ENCODE data around the gene RARG.

The RARG gene

DNA sequence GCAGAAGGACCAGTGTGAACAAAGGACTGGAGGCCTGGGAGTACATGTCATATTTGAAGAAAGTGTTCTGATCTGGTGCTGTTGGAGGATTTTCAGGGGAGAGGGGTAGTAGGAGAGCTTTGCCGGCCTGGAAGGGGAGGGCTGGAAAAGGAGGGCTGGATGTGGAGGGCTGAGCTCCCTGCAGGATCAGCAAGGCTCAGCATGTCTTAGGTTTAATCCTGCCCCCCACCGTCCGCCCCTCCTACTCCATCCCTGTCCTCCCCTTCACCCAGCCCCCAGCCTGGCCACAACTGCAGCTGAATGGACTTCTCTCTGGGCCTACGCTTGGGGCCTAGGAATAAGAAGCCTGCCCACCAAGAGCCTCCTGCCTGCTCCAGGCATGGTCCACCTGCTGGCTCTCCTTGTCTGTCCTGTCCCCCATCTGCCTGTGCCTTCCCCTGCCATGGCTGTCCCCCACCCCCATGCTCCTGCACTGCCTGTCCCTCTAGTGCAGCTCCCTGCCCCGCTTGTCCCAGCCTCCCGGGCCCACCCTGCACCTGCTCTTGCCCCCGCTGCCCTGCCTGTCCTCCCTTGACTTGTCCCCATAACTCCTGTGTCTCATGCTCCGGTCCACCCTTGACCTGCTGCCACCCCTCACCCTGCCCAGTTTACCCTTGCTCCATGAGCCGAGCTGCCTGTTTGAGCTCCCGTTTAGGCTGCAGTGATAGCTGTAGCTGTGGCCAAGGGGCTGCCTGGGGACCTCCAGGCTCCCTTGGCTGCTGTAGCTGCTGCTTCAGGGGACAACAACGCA lies 9.8 kb upstream of the RARG start:
- DNase-seq: no peak

DNA sequence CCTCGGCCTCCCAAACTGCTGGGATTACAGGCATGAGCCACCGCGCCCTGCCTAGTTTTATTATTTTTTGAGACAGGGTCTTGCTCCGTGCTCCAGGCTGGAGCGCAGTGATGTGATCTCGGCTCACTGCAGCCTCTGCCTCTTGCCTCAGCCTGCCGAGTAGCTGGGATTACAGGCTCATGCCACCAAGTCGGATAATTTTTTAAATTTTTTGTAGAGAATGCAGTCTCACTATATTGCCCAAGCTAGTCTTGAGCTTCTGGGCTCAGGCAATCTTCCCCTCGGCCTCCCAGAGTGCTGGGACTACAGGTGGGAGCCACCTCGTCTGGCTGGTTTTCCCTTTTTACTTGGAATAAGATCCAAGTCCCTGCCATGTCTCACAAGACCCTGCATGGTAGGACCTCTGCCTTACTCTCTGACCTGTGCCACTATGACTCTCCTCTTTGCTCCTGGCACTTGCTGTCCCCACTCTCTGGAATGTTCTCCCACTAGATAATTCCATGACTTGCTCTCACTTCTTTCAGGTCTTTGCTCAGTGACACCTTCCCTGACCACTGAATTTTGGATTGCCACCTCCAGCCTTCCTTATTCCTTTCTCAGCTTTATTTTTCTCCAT lies 7.7 kb upstream of the RARG start:
- no peak for DNase-seq

DNA sequence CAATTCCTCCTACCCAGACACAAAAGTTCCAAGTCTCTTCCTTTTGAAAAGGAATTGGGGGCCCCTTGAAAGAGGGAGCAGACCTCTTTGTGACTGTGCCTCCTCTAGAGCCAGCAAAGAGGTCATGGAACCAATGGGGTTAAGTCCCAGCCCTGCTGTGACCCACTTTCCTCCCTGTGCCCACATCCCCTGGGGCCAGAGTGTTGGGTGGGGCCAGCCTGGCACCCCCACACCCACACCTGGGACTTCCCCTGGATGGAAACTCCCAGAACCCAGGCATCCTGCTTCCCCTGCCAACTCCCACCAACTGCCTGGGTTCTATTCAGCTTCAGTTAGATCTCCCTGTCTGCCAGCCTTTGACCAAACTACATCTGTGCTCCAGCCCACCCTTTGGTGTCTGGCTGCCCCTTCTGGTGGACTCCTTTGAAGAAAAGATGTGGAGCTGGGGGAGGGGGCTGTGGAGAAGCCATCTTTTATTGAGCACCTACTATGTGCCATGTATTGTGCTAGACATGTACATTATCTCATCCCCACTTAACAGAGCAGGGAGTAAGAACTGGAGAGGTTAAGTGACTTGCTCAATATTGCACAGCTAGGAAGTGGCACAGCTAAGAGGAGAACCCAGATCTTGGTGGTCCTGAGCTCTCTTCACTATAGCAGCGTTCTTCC lies 4.6 kb upstream of the RARG start:
- no peak for DNase-seq

DNA sequence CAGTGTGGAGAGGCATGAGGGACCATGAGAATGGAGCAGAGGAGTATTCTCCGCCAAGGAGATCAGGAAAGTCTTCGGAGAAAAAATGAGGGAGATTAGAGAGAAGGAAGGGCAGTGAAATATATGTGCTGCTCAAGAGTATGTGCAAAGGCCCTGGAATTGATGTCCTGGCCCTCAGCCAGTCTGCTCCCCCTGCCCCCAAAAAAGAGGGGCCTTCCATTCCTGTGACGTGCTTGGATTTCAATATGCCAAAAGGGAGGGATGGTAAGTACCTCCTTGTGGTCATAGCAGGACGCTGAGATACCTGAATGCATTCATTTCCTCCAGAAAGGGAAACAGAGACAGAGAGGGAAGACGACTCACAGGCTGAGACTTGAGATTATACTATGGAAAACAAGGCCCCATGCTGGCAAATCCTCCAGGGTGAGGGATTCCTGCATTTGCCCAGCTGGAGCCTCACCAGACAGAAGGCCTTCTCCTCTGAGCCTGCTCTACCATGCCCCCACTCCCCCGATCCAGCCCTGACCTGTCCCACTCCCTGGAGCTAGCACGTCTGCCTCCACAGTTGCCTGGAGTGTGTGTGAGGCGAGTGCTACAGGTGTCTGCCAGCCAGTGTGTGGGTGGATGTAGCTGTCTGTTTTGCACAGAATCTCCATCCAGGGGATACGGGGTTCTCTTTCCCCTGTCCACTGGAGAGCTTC lies 3.9 kb upstream of the RARG start:
- no peak for DNase-seq

DNA sequence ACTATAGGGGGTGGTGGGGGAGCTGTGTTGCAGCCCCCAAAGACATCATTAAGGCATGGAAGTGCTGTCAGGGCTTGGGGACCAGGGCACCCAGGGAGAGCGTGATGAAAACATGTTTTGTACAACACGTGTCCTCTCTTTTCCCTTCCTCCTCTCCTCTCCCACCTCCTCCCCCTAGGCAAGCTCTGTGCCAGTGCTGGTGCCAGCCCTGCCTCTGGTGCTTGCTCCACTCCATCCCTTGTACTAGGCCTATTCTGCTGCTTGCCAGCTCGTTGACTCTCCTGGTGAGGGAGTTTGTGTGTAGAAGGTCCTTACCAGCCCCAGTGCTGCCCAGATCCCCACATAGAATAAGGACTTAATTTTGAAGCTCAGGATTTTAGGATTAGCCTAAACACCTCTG lies 3.2 kb upstream of the RARG start:
- no peak for DNase-seq

DNA sequence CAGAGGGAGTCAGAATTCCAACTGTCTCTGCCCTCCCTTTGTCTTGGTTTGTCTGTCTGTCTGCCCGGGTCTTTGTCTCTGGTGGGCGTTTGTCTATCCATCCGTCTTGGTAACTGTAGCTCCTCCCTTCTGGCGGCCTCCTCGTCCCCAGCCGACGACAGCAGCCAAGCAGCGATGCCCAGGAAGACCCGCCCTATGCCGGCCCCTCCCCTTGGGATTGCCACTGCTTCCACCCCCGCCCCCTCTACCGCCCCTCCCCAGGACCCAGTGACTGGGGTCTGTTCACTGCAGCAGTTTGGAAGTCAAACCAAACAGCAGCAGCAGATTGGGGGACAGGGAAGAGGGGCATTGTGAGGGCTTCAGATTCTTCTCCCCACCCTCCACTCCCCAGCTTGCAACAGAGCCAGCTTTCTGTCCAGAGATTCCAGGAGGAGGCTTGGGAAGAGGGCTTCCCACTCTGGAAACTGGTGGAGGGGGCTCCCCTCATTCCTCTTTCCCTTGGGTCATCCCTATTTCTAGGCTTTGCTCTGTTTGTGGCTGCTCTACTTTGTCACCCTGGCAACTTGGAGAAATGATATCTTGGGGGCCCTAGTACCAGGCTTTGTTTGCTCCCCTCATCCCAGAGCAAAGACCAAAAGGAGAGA lies 2.4 kb upstream of the RARG start:
- no peak for DNase-seq

DNA sequence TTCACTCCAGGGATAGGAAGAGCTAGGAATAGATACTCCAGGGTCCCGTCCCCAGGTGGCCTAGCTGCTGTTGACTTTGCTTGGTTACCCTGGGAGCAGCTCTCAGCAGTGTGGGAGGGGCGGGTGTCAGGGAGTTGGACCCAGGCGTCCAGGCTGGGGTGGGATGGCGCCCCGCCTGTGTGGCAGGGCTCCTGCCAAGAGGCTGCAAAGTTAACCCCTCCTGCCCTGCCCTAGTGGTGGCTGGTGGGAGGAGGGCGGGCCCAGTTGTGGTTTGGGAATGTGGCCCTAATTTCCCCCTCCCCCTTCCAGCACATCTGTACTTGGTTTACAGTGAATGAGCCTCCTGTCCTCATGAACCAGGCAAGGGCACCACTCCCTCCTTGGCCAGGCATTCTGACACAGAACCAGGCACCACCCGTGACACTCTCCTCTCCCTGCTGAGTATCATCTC lies 1.7 kb upstream of the RARG start:
- DNase-seq: no peak

DNA sequence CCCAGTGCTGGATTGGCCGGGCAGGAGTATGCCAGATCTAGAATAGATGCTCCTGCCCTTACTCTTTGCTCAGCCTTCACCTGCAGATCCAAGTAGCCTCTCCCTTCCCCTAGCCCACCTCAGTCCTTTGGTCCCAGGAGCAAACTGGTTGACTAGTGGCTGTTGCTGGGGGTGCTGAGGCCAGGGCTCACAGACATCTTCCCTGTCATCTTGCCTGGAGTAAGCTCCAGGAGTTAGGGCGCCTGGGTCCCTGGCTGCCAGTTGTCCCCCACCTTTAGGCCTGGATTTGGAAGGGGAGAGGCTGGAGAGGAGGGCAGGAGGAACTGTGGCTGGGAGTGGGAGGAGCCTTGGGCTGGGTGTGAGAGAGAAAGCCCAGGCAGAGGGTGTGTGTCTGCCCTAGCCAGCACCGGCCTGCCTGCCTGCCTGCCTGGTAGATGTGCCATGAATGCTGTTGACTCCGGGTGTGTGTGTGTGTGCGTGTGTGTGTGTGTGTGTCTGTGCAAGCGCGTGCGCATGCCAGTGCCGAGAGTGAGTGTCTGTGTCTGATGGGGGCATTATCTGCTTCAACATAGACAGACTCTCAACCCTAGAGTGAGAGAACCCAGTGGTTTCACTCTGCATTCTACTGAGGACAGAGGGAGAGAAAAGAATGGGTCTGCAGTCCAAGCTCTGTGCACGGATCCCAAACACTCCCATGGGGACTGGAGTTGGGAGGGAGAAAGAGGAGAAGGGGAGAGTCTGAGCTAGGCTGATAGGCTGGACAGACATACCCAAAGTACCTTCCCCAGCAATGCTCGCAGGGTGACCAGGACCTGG lies 845 bp upstream of the RARG start:
- DNase-seq: no peak

DNA sequence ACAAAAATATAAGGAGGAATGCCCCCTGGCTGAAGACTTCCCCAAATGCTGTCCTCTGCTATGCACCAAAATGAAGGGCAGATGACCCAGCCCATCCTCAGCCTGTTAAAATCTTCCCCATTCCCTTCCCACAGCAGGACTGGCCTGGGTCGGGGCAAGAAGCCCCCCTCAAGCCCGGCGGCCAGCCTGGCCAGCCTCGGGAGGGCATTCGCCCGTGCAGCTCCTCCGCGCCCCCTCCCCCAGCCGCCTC lies 413 bp downstream of the RARG start:
- DNase-seq: no peak

DNA sequence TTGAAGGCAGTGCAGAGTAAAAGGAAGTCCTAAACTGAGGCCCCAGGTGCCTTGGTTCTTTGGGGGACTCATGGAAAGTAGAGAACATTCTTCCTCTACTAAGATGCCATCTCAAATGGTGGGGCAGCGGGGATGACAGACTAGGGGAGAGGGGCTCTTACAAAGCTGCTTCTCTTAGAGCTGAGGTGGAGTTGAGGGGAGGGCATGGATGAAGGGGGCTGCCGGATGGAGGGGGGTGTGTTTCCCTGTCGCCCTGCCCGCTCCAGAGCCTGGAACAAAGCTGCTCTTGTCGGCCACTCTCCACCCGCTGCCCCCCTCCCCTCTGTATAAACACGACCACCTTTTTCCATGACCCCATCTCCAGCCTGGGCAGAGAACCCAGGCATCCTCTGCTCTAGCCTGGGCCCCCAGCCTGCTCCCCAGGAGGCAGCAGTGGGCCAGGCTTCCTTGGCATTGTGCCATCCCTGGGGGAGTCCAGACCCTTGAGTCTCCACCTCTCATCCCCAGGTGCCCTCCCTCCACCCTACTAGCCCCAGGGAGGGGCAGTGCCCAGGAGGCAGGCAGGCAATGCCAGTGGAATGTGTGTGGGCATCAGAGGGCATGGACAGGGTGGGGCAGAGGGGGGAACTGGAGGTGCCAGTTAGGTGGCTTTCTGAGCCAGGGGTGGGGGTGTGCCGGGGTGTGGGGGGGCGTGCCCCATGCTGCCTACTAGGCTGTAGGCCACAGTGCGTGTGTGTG lies 1.7 kb downstream of the RARG start:
- DNase-seq: no peak

DNA sequence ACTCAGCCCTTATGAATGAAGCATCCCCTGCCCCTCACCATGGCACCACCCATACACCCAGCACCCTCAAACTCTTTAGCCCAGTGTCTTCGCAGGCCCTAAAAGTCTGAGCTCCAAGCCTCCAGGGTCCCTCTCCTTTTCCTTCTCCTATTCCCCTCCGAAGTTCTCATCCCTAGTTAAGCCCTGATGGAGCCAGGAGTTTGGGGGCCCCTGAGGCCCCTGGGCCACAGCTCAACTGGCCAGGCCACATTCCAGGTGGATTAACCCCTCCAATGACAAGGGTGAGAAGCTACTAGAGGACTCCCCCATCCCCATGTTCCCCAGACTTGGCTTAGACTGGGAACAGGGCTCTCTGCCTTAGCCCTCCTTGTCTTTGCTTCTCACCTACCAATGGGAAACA lies 2.6 kb downstream of the RARG start:
- DNase-seq: no peak

DNA sequence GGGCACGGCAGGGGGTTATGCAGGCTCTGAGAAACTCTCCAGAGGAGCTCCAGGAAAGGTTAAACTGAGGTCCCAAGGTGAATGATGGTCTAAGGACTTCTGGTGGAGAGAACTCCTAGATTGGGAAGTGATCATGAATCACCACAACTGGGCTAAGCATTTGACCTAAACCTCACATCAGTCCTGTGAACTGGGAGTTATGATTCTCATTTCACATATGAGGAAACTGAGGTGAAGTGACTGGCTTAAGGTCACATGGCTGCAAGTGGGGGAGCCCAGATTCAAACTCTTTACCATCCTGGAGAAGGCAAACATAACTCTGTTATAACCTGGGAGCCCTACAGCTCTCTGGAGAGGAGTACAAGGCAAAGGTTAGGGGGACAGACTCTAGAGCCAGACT lies 4.2 kb downstream of the RARG start:
- no peak for DNase-seq

DNA sequence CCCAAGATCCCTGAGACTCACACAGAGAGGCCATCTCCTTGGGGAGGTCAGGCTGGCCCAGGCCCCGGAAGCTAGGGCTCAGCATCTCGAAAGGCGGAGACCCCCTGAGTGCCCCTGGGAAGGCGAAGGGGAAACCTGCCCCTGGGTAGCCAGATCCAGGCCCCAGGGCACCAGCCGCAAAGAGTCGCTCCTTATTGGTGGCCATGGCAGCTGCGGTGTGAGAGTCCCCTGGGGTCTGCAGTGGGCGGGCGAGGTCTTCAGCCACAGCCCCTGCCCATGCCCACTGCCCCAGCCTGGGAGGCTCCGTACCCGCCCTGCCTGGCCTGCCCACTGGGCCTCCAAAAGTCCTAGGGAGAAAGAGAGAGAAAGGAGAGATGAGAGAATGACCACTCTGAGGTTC lies 4.7 kb downstream of the RARG start:
- no peak for DNase-seq

DNA sequence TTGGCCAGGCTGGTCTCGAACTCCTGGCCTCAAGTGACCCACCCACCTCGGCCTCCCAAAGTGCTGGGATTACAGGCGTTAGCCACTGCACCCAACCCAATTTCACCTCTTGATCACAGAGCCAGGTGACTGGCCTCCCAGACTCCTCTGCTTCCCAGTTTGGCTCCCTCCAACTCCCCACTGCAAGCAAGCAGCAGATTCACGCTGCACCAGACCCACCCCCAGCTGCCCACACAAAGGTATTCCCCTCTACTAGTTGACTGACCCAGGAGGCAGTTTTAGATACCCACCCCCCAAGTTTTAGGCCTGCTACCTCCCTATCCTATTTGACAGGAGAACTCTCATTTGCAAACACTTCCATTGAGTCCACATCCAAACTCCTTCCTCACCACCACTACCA lies 5.2 kb downstream of the RARG start:
- DNase-seq: no peak

DNA sequence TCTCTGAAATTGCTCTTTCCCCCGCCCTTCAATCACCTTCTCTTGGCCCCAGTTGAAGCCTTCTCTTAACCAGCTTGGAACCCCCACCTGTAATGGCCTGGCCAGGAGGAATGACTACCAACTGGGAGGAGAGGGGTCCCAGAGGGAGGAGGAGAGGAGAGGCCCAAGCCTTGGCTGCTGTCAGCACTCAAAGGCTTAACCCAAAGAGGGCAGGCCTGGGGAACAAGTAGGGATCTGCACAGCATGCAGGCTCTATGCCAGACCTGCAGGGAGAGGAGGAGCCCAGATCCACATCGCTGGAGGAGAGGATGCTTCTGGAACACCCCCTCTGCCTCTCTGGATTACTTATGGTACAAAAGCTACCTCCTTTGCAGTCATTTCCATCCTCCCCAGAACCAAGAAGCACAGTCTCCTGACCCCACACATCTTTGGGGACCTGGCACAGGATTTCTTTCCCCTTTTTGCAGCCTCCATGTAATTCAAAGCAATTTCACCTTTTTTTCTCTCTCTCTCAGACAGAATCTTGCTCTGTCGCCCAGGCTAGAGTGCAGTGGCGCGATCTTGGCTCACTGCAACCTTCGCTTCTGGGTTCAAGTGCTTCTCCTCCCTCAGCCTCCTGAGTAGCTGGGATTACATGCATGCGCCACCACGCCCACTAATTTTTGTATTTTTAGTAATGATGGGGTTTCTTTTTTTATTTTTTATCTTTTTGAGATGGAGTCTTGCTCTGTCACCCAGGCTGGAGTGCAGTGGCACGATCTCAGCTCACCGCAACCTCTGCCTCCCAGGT lies 6.2 kb downstream of the RARG start:
- no peak for DNase-seq

DNA sequence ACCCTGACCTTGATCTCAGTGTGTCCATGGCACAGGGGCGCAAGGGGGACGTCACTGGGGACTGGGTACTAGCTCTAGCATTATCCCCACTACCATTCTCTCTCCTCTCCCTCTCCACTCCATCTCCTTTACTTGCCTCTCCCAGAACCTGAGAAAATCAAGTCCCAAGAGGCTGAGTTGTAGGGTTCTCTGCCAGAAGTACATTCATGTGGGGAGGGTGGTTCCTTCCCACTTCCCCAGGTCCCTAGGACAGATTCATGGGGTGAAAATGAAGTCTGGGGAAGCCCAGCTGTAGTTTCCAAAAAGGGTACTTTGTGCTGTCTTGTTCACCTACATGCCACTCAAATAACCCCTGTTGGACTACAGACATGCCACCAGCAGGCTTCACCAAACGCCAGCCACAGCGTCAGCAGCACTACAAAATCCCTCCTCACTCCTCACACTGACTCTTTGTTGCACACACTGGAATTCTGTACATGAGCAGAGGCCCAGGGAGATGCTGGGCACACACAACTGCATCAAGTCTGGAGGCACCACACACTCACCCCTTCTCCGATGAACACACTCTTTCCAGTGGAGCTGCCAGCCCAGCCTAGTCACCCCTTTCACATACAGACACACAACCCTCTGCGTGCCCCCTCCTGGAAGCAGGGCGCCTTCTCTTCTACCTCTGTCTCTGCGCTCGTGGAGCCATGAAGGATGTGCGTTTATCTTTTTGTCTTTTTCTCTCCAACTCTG lies 6.9 kb downstream of the RARG start:
- no peak for DNase-seq

DNA sequence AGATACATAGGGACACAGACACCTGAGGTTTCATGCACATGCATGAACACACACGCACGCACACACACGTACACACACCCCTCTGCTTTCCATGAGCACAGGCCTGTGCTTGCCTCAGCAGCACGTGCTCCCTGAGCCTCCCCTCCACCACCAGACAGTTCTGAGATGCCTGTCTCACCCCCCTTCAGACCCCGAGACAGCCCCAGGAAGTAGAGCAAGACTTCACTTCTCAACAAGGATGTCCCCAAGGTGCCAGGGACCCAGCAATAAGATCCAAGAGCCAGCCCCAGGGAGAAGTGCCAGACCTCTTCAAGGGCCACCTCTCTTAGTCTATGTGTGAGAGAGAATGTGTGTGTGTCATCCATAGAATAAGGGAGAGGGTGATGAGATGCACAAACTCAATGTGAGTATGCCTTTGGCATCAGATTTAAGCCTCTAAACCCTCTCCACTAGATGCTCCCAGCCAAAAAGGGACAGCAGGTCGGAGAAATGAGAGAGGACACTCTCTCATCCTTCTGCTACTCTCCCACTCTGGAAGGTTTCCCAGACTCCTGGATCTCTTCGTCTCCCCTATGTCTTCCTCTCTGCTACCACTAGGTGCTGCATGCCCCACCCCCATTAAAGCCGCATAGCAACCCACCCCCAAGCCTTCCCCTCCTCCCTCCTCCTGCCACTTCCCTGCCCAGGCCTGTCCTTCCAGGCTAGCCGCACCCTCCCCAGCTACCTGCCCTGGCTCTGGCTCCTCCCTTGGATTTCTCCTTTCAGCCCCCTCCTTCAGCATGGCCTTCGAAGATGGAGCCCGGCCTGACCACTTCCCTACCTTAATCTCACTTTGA lies 7.7 kb downstream of the RARG start:
- peak; percentile 12 for DNase-seq

DNA sequence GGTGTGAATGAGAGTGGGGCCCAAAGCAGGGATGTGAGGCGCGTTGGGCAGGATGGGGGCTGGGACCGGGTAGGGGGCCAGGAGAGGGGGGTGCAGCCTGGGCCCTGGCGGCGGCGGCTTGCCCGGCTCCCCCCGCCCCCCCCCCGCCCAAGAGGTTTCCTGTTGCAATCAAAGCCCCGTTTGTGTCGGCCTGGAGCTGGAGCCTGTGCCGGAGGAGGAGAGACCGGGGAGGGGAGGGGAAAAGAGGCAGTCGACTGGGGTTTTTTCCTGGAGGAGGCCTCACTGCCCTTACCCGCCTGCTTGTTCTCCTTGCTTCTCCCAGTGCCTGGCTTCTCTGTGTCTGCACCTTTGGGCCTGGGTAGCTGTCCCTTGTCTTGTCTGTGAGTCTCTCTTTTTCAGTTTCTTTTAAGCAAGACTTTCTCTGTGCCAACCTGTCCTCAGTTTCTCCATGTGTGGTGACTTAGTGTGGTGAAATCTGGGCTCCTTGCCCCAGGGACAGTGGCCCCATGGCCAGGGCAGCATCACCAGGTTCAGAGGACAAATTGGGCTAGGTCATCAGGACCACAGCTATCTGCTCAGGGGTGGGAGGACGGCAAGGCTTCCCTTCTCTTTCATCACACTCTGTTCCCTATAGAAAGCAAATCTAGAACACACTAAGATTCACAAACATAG lies 8.5 kb downstream of the RARG start:
- DNase-seq: no peak

DNA sequence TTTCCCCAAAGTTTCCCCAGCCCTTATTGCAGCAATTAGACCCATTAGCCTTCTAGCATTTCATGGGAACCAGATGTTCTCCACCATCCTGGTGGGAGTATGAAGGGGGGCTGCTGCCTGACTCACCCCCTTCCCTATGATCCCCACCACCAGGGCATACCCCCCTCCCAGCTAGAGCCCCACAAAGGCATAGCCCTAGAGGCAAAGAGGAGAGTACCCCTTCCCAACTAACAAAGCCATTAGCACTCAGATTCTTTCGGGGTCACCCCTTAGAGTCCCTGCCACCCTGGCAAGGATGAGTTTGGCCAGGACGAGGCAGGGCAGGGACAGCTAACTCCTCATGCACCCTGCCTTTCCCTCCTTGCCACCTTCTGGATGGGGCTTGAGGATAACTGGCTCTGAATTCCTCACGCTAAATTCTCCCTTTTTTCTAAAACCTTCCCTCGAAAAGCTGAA lies 9.2 kb downstream of the RARG start:
- no peak for DNase-seq
